Keratinocyte (primary cell): ENCODE measurements around the gene ANKRD61. TPM values are rescaled to one million over a fixed set of nuclear protein-coding genes. Genes with fewer than 3 reads are reported as not detected.
"Not testable (repeated sequence)": the region's sequence is repeated elsewhere in the genome, so short reads cannot be mapped to it uniquely, and the experiment has no call there.

Source experiments
- DNase-seq: peaks from one replicate; pipeline ENCODE4 v3.0.0-alpha.2; 2011; ENCODE audit warnings: low read depth, missing footprints, low spot score
- FAIRE-seq: peaks from 2 replicates; lab custom pipeline; 2011; peaks lifted over from hg19 to GRCh38; lab: Jason Lieb, UNC
- H2AFZ ChIP-seq: 2 replicates; pipeline ENCODE4 v1.6.0; 2012; ENCODE audit warnings: low read length, control low read depth, inconsistent platforms; ENCODE audit not compliant: control insufficient read depth
- H3K27ac ChIP-seq: 2 replicates; pipeline ENCODE4 v1.5.1; 2011; ENCODE audit warnings: low read length; ENCODE audit not compliant: control insufficient read depth, insufficient read depth
- H3K27me3 ChIP-seq: 3 replicates; pipeline ENCODE4 v1.6.0; 2011; ENCODE audit warnings: low read length; ENCODE audit not compliant: control insufficient read depth, insufficient read depth; ENCODE audit errors: extremely low read depth
- H3K36me3 ChIP-seq, 2 experiments: 2 replicates in 1 of 2; 3 replicates in 1 of 2; pipeline ENCODE4 v1.5.1; 2011; ENCODE audit warnings: low read length in 2 of 2, mild to moderate bottlenecking in 1 of 2; ENCODE audit not compliant: control insufficient read depth in 2 of 2, insufficient read depth in 2 of 2; ENCODE audit errors: extremely low read depth in 1 of 2
- H3K4me1 ChIP-seq: 3 replicates; pipeline ENCODE4 v1.5.1; 2011; ENCODE audit warnings: low read length; ENCODE audit not compliant: control insufficient read depth, insufficient read depth; ENCODE audit errors: extremely low read depth
- H3K4me2 ChIP-seq: 3 replicates; pipeline ENCODE4 v1.6.0; 2011; ENCODE audit warnings: low read depth, low read length; ENCODE audit not compliant: control insufficient read depth, insufficient read depth; ENCODE audit errors: extremely low read depth
- H3K4me3 ChIP-seq, 3 experiments: fragments of 200-600 bp in 1 of 3; sonication (generic) in 1 of 3; 2 replicates in 2 of 3; 3 replicates in 1 of 3; pipeline ENCODE4 v1.5.1; 2011 to 2016; ENCODE audit warnings: low read length in 3 of 3, mild to moderate bottlenecking in 3 of 3, control low read depth in 2 of 3, inconsistent platforms in 1 of 3, low read depth in 1 of 3, mixed read lengths in 1 of 3, mixed run types in 1 of 3, moderate library complexity in 1 of 3; ENCODE audit not compliant: control insufficient read depth in 2 of 3, insufficient read depth in 2 of 3; ENCODE audit errors: extremely low read depth in 1 of 3
- H3K79me2 ChIP-seq: 2 replicates; pipeline ENCODE4 v1.6.0; 2012; ENCODE audit warnings: low read length; ENCODE audit not compliant: control insufficient read depth, insufficient read depth
- H3K9ac ChIP-seq: 3 replicates; pipeline ENCODE4 v1.6.0; 2011; ENCODE audit warnings: low read length; ENCODE audit not compliant: control insufficient read depth, insufficient read depth; ENCODE audit errors: extremely low read depth
- H3K9me1 ChIP-seq: 3 replicates; pipeline ENCODE4 v1.6.0; 2011; ENCODE audit warnings: low read length; ENCODE audit not compliant: control insufficient read depth, insufficient read depth; ENCODE audit errors: extremely low read depth
- H3K9me3 ChIP-seq: 2 replicates; pipeline ENCODE4 v1.5.1; 2012; ENCODE audit warnings: low read depth, low read length; ENCODE audit not compliant: control insufficient read depth
- H4K20me1 ChIP-seq: 3 replicates; pipeline ENCODE4 v1.6.0; 2011; ENCODE audit warnings: low read length; ENCODE audit not compliant: control insufficient read depth, insufficient read depth; ENCODE audit errors: extremely low read depth
- EZH2 ChIP-seq: IDR thresholded peaks from one replicate; pipeline ENCODE4 v1.6.1; 2012; ENCODE audit warnings: inconsistent platforms, mild to moderate bottlenecking, low read length, moderate library complexity
- dilution Hi-C: fragments of 300-500 bp; cut with MboI; formaldehyde crosslinking; loops from one replicate; pipeline ENCODE4 v1.7.0; 2020; ENCODE audit warnings: low sequenced_read_pairs; ENCODE audit not compliant: extremely low pct_ligation_motif_present
- polyA minus RNA-seq, 3 experiments: library from RNA; depleted of rRNA, polyadenylated mRNA; stranded (reverse); fragments of >200 nt; gene quantifications; 1 replicate in 1 of 3; 2 replicates in 1 of 3; 3 replicates in 1 of 3; pipeline ENCODE4 v1.2.3, GENCODE V29; 2011
- polyA plus RNA-seq, 5 experiments: library from polyadenylated mRNA; depleted of rRNA in 3 of 5; stranded (reverse) in 3 of 5; stranded (forward) in 1 of 5; unstranded in 1 of 5; fragments of >200 nt; gene quantifications; 1 replicate in 1 of 5; 2 replicates in 3 of 5; 3 replicates in 1 of 5; pipeline versions ENCODE4 v1.2.1 to v1.2.3, GENCODE V29; 2011 to 2012; ENCODE audit warnings: missing spikeins in 2 of 5, low read depth in 1 of 5, low replicate concordance in 1 of 5
- TF ChIP-seq, protein P1 (sequence below), 3 experiments: IDR thresholded peaks in 1 of 3; conservative IDR thresholded peaks in 1 of 3; optimal IDR thresholded peaks in 1 of 3; 2 replicates in 2 of 3; 3 replicates in 1 of 3; pipeline versions ENCODE3 to v1.5.1; 2011; ENCODE audit warnings: low read length in 3 of 3, mild to moderate bottlenecking in 3 of 3, moderate library complexity in 2 of 3, control low read depth in 1 of 3, inconsistent platforms in 1 of 3; ENCODE audit not compliant: insufficient read depth in 2 of 3; ENCODE audit errors: extremely low read depth in 1 of 3

Gene ANKRD61
- polyA plus RNA-seq (0.10 to 0.22 TPM in 2 of 3 replicates, not detected in the other), polyA minus RNA-seq (0.59 TPM in 1 of 3 replicates, not detected in the others)
- polyA plus RNA-seq (2011; ENCODE audit: low read depth), result not detected
- polyA plus RNA-seq (2011; cell fraction: cytosol; rRNA removed), result 0.17 TPM in 1 of 2 replicates, not detected in the other
- polyA plus RNA-seq (2011; cell fraction: nucleus; rRNA removed), result 0.20 and 0.27 TPM in 2 replicates
- polyA plus RNA-seq (2012; ENCODE audit: low replicate concordance), result 0.21 and 0.73 TPM in 2 replicates
- not detected for polyA minus RNA-seq (2011; cell fraction: cytosol; rRNA and poly(A)+ RNA removed)
- polyA minus RNA-seq (2011; cell fraction: nucleus; rRNA and poly(A)+ RNA removed), result not detected in 2 replicates

DNA sequence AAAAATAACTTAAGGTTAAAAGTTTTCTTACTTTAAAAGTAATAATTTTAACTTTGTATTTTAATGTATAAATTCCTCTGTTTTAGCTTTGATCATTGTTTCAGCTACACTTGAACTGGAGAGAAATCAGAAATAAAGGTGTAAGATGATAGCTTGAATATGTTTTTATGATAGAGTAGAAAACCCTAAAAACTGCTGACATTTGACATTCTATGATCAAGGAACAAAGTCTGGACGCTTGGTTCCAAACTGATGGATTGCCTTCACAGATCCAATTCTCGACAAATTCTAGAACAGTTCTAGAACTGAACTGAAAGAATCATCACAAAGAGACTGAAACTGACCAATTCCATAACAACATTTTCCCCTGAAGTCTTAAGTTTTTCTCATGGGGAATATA, at the start of gene ANKRD61:
Gene ANKRD61, plus strand, starts transcription at position 389 of the 400 bp plus-strand sequence. Its CDS starts 0 bp downstream, at position 389.
- dilution Hi-C loops, result no loop called here
- no peaks in the 10 kb centered on the region for H3K4me1 ChIP-seq
- no peaks in the 10 kb centered on the region for H4K20me1 ChIP-seq
- no peak within 1 kb of the TSS for H2AFZ ChIP-seq
- no peak within 1 kb of the TSS for H3K4me3 ChIP-seq
- H3K4me2 ChIP-seq, result no peak within 1 kb of the TSS
- no peak for DNase-seq
- no peak for FAIRE-seq
- TF ChIP-seq, protein P1, sequence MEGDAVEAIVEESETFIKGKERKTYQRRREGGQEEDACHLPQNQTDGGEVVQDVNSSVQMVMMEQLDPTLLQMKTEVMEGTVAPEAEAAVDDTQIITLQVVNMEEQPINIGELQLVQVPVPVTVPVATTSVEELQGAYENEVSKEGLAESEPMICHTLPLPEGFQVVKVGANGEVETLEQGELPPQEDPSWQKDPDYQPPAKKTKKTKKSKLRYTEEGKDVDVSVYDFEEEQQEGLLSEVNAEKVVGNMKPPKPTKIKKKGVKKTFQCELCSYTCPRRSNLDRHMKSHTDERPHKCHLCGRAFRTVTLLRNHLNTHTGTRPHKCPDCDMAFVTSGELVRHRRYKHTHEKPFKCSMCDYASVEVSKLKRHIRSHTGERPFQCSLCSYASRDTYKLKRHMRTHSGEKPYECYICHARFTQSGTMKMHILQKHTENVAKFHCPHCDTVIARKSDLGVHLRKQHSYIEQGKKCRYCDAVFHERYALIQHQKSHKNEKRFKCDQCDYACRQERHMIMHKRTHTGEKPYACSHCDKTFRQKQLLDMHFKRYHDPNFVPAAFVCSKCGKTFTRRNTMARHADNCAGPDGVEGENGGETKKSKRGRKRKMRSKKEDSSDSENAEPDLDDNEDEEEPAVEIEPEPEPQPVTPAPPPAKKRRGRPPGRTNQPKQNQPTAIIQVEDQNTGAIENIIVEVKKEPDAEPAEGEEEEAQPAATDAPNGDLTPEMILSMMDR (optimal IDR thresholded peaks at IDR 0.05 in 1 of 3, IDR thresholded peaks at IDR 0.05 in 1 of 3, conservative IDR thresholded peaks at IDR 0.05 in 1 of 3; ENCODE audit: extremely low read depth in 1 of 3, insufficient read depth in 2 of 3, low read length in 3 of 3), result no peak
- no peak for TF ChIP-seq EZH2
- H3K9me3 ChIP-seq, result no peaks in the 10 kb centered on the region
- no peak within 1 kb of the TSS for H3K27ac ChIP-seq
- no peak within 1 kb of the TSS for H3K9ac ChIP-seq
- no peaks in the 10 kb centered on the region for H3K9me1 ChIP-seq
- H3K79me2 ChIP-seq, result peaks cover 2% of the 10 kb centered on the region
- no peaks in the 10 kb centered on the region for H3K27me3 ChIP-seq
- H3K36me3 ChIP-seq, result peaks cover 19 to 32% of the 10 kb centered on the region in 2 experiments

DNA sequence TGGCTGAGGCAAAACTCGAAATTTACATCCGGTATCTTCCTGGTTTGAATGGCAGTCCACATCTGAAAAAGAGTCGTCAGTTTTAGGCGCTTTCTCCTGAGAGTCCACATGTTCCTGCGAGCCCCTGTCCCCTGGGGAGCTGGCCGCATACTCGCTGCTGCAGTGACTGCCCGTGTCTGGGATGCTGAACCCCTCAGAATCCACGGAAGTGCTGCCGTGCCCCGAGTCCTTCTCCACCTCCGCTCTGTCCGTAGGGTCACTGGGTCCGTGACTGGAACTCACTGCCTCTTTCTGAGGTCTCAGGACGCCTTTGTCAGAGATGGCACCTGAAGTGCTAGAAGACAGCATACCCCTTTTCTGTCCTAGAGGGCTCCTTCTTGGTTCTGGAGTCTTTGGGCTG, 44.1 kb upstream of the ANKRD61 start:
- H3K36me3 ChIP-seq, dilution Hi-C loops: not testable (repeated sequence)

More for the DNA sequence above, 44.1 kb upstream of the ANKRD61 start:
- not testable (repeated sequence) for H3K4me3 ChIP-seq, H4K20me1 ChIP-seq, H2AFZ ChIP-seq, FAIRE-seq, H3K4me2 ChIP-seq, H3K27ac ChIP-seq, H3K4me1 ChIP-seq, H3K27me3 ChIP-seq, DNase-seq, H3K9ac ChIP-seq, H3K9me3 ChIP-seq, H3K79me2 ChIP-seq, H3K9me1 ChIP-seq
